ENCODE results near the gene OR8B12.

Gene OR8B12

GRCh38 chr11:124543554-124543953, at the start of gene OR8B12:
OR8B12 (minus strand) TSS chr11:124543654; CDS start chr11:124543654, 0 bp downstream.
- no peak for DNase-seq

GRCh38 chr11:124592627-124593026, 49.2 kb upstream of the OR8B12 start:
- DNase-seq, result no peak

GRCh38 chr11:124591430-124591829, 48.0 kb upstream of the OR8B12 start:
- no peak for DNase-seq

- DNase-seq, result no peak
Measured at GRCh38 chr11:124586238-124586860, 42.9 kb upstream of the OR8B12 start.

- no peak for DNase-seq
Measured at GRCh38 chr11:124584681-124585372, 41.4 kb upstream of the OR8B12 start.

- no peak for DNase-seq
Measured at GRCh38 chr11:124583781-124584180, 40.3 kb upstream of the OR8B12 start.

- DNase-seq, result no peak
Measured at GRCh38 chr11:124582565-124582964, 39.1 kb upstream of the OR8B12 start.

GRCh38 chr11:124581817-124582216, 38.4 kb upstream of the OR8B12 start:
- no peak for DNase-seq

GRCh38 chr11:124578761-124579160, 35.3 kb upstream of the OR8B12 start:
- no peak for DNase-seq

GRCh38 chr11:124577716-124578427, 34.4 kb upstream of the OR8B12 start:
- no peak for DNase-seq

- DNase-seq, result no peak
Measured at GRCh38 chr11:124570160-124570559, 26.7 kb upstream of the OR8B12 start.

GRCh38 chr11:124569697-124570096, 26.2 kb upstream of the OR8B12 start, which contains the start of gene OR8A1:
OR8A1 (plus strand) TSS chr11:124569997; CDS start chr11:124570120, 123 bp downstream.
- no peak for DNase-seq

- no peak for DNase-seq
Measured at GRCh38 chr11:124556828-124557227, 13.4 kb upstream of the OR8B12 start.

GRCh38 chr11:124551987-124552386, 8.5 kb upstream of the OR8B12 start:
- DNase-seq, result no peak

GRCh38 chr11:124551189-124551588, 7.7 kb upstream of the OR8B12 start:
- no peak for DNase-seq

GRCh38 chr11:124543145-124543544, 309 bp downstream of the OR8B12 start:
- DNase-seq, result no peak

GRCh38 chr11:124541204-124541603, 2.2 kb downstream of the OR8B12 start:
- DNase-seq, result no peak

GRCh38 chr11:124538019-124538418, 5.4 kb downstream of the OR8B12 start:
- no peak for DNase-seq

- no peak for DNase-seq
Measured at GRCh38 chr11:124536520-124536919, 6.9 kb downstream of the OR8B12 start.

- no peak for DNase-seq
Measured at GRCh38 chr11:124535552-124536232, 7.8 kb downstream of the OR8B12 start.

- no peak for DNase-seq
Measured at GRCh38 chr11:124534051-124534450, 9.4 kb downstream of the OR8B12 start.

GRCh38 chr11:124533626-124534025, 9.8 kb downstream of the OR8B12 start:
- no peak for DNase-seq

- DNase-seq, result no peak
Measured at GRCh38 chr11:124520550-124520854, 23.0 kb downstream of the OR8B12 start.

Measured in NCI-H1436 treated with DMSO at 0.1 percent for 48 hours (cell line).